GM12891 (cell line): ENCODE data around the gene ST6GALNAC6.

Source experiments
- DNase-seq: peaks from one replicate; pipeline ENCODE4 v3.0.0; 2011; ENCODE audit warnings: low spot score; ENCODE audit not compliant: insufficient read length
- FAIRE-seq: peaks from 2 replicates; lab custom pipeline; 2011; peaks lifted over from hg19 to GRCh38; lab: Jason Lieb, UNC
- PAX5 ChIP-seq: IDR thresholded peaks from 2 replicates; pipeline ENCODE4 v1.6.1; 2011; ENCODE audit warnings: low read length, moderate library complexity, mild to moderate bottlenecking; ENCODE audit not compliant: insufficient read depth, severe bottlenecking
- POLR2A ChIP-seq: IDR thresholded peaks from 2 replicates; pipeline ENCODE4 v1.6.1; 2011; ENCODE audit warnings: low read depth, low read length, control low read depth
- POLR2AphosphoS5 ChIP-seq: IDR thresholded peaks from 2 replicates; pipeline ENCODE4 v1.6.1; 2011; ENCODE audit warnings: low read depth, low read length, control low read depth
- POU2F2 ChIP-seq: IDR thresholded peaks from 2 replicates; pipeline ENCODE4 v1.6.1; 2011; ENCODE audit warnings: low read depth, mild to moderate bottlenecking, control low read depth, low read length, moderate library complexity
- SPI1 ChIP-seq: IDR thresholded peaks from 2 replicates; pipeline ENCODE4 v1.6.1; 2011; ENCODE audit warnings: low read depth, low read length, control low read depth
- TAF1 ChIP-seq: IDR thresholded peaks from 2 replicates; pipeline ENCODE4 v1.6.1; 2011; ENCODE audit warnings: low read depth, low read length, control low read depth

Gene ST6GALNAC6

DNA sequence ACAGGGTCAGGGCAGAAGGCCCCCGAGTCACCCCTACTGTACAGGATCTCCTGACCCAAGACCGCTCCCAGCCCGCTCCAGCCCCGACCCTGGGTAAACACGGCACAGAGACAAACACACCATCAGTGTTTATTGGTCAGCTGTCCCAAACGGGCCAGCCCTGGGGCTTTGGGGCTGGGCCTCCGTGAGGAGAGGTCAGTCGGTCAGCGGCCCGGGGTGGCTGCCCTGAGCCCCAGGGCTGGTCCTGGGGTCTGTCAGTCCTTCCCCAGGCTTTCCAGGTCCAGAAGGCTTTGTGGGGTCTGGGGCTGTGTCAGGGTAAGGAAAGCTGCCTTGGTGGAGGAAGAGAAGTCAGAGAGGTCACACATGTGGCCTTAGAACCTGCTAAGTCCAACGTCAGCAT, 35.6 kb upstream of the ST6GALNAC6 start:
- no peak for TF ChIP-seq POLR2A
- no peak for TF ChIP-seq SPI1
- TF ChIP-seq POLR2AphosphoS5, result no peak
- TF ChIP-seq PAX5, result no peak
- no peak for TF ChIP-seq TAF1
- no peak for TF ChIP-seq POU2F2
- FAIRE-seq, result no peak
- DNase-seq, result no peak

DNA sequence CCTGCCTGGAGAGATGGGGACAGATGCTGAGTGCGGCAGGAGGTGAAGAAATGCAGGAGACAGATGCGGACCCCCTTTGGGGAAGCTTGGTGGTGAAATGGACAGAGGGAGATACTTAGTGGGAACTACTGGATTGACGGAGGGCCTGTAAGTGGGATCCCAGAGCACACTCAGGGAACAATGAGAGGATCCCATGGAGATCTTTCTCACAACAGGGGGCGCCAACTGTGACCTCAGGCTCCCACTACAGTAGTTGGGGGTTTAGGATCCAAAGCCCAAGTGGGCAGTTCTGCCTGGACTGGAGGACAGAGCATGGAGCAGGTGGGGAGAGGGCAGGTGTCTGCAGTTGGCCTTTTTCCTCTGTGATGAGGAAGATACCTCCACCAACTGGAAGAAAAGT, 34.8 kb upstream of the ST6GALNAC6 start:
- FAIRE-seq (no peak), DNase-seq (no peak)
- no peak for TF ChIP-seq POLR2AphosphoS5
- no peak for TF ChIP-seq POU2F2
- no peak for TF ChIP-seq PAX5
- no peak for TF ChIP-seq SPI1

DNA sequence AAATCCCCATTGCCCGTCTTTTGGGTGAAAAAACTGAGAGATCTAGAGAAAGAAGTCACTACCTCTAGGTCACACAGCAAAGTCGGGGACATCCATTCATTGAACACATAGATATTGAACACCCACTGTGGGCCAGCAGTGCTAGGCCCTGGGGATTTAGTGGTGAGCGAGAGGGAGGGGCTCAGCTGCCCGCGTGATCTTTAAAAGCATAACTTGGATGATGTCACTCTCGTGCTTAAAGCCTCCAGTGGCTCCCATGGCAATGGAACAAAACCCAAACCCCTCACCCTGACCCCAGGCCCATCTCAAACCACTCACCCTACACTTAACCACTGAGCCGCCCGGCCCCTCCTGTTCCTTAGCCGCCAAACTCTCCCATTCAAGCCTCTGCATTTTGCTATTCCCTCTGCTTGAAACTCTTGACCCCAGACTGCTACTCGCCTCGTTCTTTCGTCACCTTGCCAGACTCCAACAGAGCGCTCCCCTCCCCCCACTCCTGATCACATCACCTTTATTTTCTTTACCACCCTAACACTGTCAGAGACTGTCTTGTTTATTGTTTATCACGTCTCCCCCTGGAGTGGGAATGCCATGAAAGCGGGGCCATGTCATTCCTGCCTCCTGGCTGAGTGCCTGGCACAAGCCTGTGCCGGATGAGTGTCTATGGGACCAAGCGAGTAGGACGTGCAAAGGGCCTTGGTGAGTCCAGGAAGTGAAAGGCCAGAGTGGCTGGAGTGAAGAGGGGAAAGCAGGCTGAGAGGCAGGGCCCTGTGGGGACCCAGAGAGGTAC, 31.9 kb upstream of the ST6GALNAC6 start:
- no peak for DNase-seq
- TF ChIP-seq POLR2A (no peak), TAF1 (no peak)
- FAIRE-seq, result no peak

DNA sequence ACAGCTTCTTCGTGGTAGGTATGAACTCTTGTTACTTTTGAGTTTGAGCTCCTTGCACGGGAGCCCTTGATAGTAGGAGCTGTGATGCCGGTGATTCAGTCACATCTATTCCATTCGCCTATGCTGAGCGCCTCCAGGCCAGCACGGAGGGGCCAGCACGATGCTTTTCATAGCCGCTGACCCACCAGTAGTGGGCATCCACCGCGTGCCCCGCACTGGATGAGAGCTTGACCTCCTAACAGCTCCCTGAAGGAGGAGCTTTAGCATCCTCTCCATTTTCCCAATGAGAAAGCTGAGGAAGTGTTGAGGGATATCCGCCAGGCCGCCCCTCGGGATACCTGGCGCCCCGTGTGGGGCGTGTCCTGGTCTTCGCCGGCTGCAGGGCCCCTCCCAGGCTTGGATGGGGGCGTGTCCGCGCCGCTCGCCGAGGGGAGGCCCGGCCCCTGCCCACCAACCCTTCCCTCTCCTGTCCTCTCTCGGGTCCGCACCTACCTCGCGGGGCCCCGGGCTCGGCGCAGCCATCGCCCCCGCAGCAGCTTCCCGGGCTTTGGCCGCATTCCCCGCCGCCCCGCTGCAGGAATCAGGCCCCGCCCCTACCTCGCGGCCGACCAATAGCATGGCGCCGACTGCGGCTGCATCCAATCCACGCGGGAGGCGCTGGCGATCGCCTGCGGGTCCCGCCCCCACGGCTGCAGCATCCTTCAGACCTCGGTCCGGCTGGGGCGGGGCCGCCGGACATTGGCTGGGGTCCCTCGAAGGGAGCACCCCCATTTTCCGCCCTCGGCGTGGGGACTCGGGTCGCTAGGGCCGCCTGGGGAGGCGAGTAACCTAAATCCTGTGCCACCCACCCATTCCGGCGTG, 31.1 kb upstream of the ST6GALNAC6 start, which contains the start of gene PIP5KL1:
Gene PIP5KL1 (minus strand): TSS at position 547 of the 861 bp plus-strand sequence. CDS start 25 bp downstream, at position 522.
- FAIRE-seq (peak; percentile 87), DNase-seq (peak; percentile 96)
- TF ChIP-seq PAX5, result no peak
- TF ChIP-seq SPI1, result no peak
- no peak for TF ChIP-seq POLR2AphosphoS5
- TF ChIP-seq POU2F2, result no peak
- no peak for TF ChIP-seq POLR2A
- TF ChIP-seq TAF1, result no peak

DNA sequence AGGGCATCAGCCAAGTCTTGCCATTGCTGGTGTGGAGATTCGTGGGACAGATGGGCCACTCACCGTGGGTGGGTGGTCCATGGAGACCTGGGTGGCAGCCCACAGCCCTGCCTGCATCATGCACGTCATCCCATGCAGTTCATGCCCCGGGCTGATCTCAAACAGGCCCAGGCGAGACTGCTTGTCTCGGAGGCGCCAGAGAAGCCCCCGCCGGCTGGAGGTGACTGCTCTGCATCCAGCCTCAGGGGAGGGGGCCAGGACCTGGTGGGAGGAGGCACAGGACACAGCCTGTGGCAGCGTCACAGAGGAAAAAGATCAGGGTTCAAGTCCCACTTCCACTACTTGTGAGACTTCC, 30.2 kb upstream of the ST6GALNAC6 start:
- FAIRE-seq, result no peak
- TF ChIP-seq SPI1 (no peak), POU2F2 (no peak), PAX5 (no peak), POLR2AphosphoS5 (no peak)
- no peak for DNase-seq

DNA sequence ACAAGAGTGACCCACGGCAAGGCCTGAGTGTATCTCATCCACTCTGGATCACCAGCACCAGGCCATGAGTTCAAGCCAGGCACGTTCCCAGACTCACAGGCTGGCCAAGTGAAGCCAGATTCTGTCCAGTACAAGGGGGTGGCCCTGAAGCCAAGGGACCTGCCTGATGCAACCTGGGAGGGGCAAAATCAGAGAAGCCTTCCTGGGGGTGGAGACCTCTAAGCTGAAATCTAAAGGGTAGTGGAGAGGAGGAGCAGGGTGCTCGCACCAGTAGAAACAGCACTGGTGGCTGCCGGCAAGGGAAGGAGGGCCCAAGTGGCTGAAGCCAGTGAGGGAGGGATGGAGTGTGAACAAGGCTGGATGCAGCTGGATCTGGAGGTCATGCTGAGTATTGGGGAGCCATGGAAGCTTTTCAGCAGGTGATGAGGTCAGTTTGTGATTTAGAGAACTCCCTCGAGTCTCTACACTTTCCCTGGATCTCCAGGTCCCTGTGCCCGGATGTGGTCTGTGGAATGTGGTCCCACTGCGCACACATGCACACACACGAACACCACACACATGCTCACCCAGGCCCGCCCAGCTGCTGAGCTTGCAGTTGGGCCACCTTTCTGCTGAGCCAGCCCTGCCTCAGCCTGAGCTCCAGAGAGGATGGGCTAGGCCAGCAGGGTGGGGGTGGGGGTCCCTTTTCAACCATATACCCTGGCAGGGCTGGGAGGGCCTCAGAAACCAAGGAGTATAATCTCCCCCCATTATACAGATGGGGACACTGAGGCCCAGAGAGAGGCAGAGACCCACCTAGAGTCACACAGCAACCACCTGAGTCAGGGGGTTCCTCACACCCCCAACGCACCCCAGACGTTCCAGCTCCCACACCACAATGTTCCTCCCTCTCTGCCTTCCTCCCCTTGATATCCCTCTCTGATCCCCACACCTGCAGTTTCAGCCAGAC, 29.5 kb upstream of the ST6GALNAC6 start:
- DNase-seq, result no peak
- FAIRE-seq, result no peak
- TF ChIP-seq SPI1 (no peak), POLR2A (no peak), POU2F2 (no peak), TAF1 (no peak), PAX5 (no peak), POLR2AphosphoS5 (no peak)

DNA sequence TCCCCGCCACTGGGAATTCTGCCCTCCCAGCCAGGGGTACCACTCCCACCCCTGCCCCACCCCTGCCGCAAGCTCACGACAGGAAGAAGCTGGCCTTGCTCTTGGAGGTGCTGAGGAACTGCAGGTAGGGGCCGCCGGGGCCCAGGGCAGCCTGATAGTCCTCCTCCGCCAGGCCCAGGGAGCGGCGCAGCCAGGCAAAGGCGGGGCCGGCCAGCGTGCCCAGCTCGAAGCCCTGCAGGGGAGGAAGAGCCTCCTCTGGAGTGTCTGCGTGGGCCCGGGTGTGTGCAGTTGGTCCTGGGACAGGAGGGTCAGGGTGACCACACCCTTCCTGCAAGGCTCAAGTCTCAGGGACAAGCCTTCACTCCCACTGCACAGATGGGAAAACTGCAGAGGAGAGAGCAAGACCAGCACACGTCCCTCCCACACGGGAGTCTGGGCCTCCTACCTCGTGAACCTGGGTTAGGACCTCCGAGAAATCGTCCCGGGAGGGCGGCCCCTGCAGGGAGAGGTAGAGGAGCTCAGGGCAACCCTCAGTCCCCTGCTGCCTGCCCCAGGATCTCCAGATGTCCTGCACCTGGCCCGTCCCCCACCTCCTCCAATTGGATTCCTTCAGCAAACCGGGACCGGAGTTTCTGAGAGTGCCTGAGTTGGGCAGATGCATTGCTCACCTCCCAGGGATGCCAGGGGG, 28.7 kb upstream of the ST6GALNAC6 start:
- FAIRE-seq (no peak), DNase-seq (no peak)
- TF ChIP-seq POLR2AphosphoS5 (no peak), PAX5 (no peak), SPI1 (no peak), POLR2A (no peak), TAF1 (no peak), POU2F2 (no peak)

DNA sequence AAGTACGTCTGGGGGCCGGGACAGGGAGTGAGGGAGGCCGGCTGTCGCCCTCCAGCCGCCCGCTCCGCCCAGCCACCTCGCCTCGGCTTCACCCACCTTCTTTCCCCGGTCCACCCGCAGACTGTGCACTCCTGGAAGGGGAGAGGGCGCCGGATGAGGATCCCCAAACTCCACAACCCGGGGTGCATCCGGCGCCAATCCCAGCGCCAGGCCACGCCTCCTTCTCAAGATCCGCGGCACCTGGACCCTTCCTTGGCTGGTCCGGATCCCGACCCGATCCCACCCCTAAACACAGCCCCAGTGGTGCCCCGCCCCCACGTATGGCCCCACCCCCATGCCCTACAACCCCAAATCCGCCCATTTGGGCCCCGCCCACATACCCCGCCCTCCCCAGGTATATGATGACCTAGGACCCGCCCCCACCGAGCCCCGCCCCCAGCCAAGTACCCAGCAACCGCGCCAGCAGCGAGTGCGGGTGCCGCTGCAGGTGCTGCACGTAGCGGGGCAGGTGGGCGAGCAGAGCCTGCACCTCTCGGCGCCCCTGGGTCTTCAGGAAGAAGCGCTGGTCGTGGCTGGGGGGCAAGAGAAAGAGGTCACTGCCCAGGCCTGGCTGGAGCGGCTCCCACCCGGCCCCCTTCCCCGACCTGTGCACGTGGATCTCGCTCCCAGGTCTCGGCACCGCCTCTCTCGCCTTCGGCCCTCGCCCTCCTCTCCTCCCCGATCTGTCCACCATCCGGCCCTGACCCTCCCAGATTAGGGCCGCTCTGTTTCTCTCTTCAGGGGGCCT, 28.0 kb upstream of the ST6GALNAC6 start:
- DNase-seq, result no peak
- FAIRE-seq, result no peak
- no peak for TF ChIP-seq TAF1
- TF ChIP-seq POLR2A, result no peak
- no peak for TF ChIP-seq PAX5
- TF ChIP-seq POLR2AphosphoS5, result no peak
- no peak for TF ChIP-seq SPI1
- no peak for TF ChIP-seq POU2F2

DNA sequence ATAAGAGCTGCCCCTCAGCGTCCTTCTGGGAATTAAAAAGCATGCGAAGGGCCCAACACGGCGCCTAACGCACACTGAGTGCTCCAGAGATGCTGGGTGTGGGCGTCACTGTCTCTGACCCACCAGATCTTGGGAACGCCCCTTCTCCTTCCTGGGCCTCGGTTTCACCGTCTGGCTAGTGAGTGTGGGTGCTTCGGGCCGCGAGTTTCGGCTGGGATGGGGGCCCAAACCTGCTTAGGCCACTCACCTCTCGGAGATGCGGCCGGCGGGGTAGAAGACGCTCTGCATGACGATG, 27.4 kb upstream of the ST6GALNAC6 start:
- TF ChIP-seq POU2F2, result no peak
- no peak for TF ChIP-seq SPI1
- TF ChIP-seq POLR2AphosphoS5, result no peak
- TF ChIP-seq TAF1, result no peak
- no peak for TF ChIP-seq PAX5
- TF ChIP-seq POLR2A, result no peak
- peak; percentile 5 for FAIRE-seq
- DNase-seq, result no peak
